Uterus (tissue), 4 donors: ENCODE measurements around the gene NMNAT2. TPM values are rescaled to one million over a fixed set of nuclear protein-coding genes. Genes with fewer than 3 reads are reported as not detected.

Source experiments
- DNase-seq, 2 donors: peaks; one replicate each; pipeline ENCODE4 v3.0.0-alpha.2; 2019 to 2020
- H3K27ac ChIP-seq, 2 donors: fragments of 200-600 bp; sonication (generic); 1 replicate in 1 of 2; 2 replicates in 1 of 2; pipeline ENCODE4 v1.5.1; 2016 to 2018
- H3K27me3 ChIP-seq, 2 donors: fragments of 200-600 bp; sonication (generic); one replicate each; pipeline ENCODE4 v1.5.1; 2018 to 2019; ENCODE audit warnings: control low read depth in 1 of 2
- H3K36me3 ChIP-seq, 2 donors: fragments of 200-600 bp; sonication (generic); one replicate each; pipeline ENCODE4 v1.5.1; 2019; ENCODE audit warnings: control low read depth in 1 of 2
- H3K4me1 ChIP-seq, 2 donors: fragments of 200-600 bp; sonication (generic); one replicate each; pipeline ENCODE4 v1.5.1; 2018 to 2019; ENCODE audit warnings: control low read depth in 1 of 2
- H3K4me3 ChIP-seq, 2 donors: fragments of 200-600 bp; sonication (generic); 1 replicate in 1 of 2; 2 replicates in 1 of 2; pipeline ENCODE4 v1.5.1; 2018 to 2019; ENCODE audit warnings: mild to moderate bottlenecking in 1 of 2
- H3K9me3 ChIP-seq, 2 donors: fragments of 200-600 bp; sonication (generic); one replicate each; pipeline ENCODE4 v1.5.1; 2019; ENCODE audit warnings: control low read depth in 1 of 2
- CTCF ChIP-seq, 4 experiments: fragments of 200-600 bp in 2 of 4; fragments of 450-650 bp in 2 of 4; sonication (generic) in 2 of 4; IDR thresholded peaks; one replicate each; pipeline ENCODE4 v1.5.1; 2016 to 2019; ENCODE audit warnings: antibody characterized with exemption in 4 of 4, mild to moderate bottlenecking in 2 of 4, moderate library complexity in 1 of 4
- POLR2A ChIP-seq, 2 donors: fragments of 450-650 bp; IDR thresholded peaks; one replicate each; pipeline ENCODE4 v1.6.1; 2016; ENCODE audit warnings: antibody characterized with exemption in 2 of 2, mild to moderate bottlenecking in 1 of 2, moderate library complexity in 1 of 2
- intact Hi-C: fragments of 100-400 bp; cut with DNase I; formaldehyde crosslinking; loops from one replicate; pipeline ENCODE4 v1.15.1; 2023; ENCODE audit warnings: low total_unique reads
- total RNA-seq, 4 donors: library from RNA; depleted of rRNA in 3 of 4; stranded (reverse); fragments of >200 nt in 3 of 4; gene quantifications; one replicate each; pipeline versions ENCODE4 v1.1.0 to v1.2.4, GENCODE V29; 2014 to 2023
- donor health status: DM: yes; HTN: yes; CAD: no.

Gene NMNAT2
- total RNA-seq, 4 donors from 2014 or later: 0.85 to 2.8 (median 1.5) TPM; not detected in 1

- no peak for TF ChIP-seq POLR2A (IDR thresholded peaks at IDR 0.05)
- TF ChIP-seq CTCF (IDR thresholded peaks at IDR 0.05): no peak
- DNase-seq: no peak
- H3K27me3 ChIP-seq: no peaks in the 10 kb centered on the region
- no peak overlapping the region for H3K27ac ChIP-seq
- no peaks in the 10 kb centered on the region for H3K9me3 ChIP-seq
- H3K36me3 ChIP-seq: no peaks in the 10 kb centered on the region
- H3K4me1 ChIP-seq: no peaks in the 10 kb centered on the region
- no peak overlapping the region for H3K4me3 ChIP-seq
- intact Hi-C loops: no loop called here
Observed at GRCh38 chr1:183375381-183375780, 42.8 kb downstream of the NMNAT2 start.

- no peak for DNase-seq
- Histone ChIP-seq H3K4me1 (no peaks in the 10 kb centered on the region), H3K27me3 (no peaks in the 10 kb centered on the region), H3K4me3 (no peak overlapping the region), H3K36me3 (no peaks in the 10 kb centered on the region), H3K27ac (no peak overlapping the region), H3K9me3 (no peaks in the 10 kb centered on the region)
- intact Hi-C loops: no loop called here
- TF ChIP-seq POLR2A (IDR thresholded peaks at IDR 0.05) (no peak), CTCF (IDR thresholded peaks at IDR 0.05) (no peak)
Observed at GRCh38 chr1:183374825-183375224, 43.4 kb downstream of the NMNAT2 start.

DNA sequence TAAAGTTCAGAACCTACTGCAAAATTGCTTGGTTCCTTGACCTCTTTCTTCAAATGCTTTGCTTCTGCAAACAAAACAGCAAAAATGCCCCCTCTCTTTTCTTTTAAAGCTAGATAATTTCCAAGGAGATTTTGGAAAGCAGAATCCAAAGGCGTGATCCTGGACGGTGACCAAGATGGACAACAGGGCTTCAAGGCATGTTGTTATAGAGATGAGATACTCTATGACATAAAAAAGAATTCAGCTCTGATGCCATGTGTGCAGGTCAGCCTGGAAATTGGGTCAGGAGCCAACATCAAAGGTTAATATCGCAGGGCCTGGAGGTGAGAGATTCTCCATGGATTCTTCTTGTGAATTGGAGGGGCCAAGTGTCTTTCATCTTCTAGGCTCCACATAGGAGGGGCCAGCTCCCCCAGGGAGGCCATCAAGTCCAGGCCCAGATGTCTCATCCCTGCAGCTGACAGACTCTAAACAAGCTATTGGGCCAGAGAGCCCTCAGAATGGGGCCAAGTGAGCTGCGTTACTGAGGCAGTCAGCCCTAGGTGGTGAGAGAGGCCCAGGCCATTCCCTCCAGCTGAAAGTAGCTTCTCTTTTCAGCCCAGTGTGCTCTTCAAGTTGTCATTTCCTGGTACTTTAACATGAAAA lies 45.5 kb downstream of the NMNAT2 start:
- no peak overlapping the region for H3K27ac ChIP-seq
- intact Hi-C loops: no loop called here
- H3K4me3 ChIP-seq: no peak overlapping the region
- no peaks in the 10 kb centered on the region for H3K36me3 ChIP-seq
- no peaks in the 10 kb centered on the region for H3K4me1 ChIP-seq
- no peaks in the 10 kb centered on the region for H3K27me3 ChIP-seq
- no peak for DNase-seq
- no peaks in the 10 kb centered on the region for H3K9me3 ChIP-seq
- no peak for TF ChIP-seq POLR2A (IDR thresholded peaks at IDR 0.05)
- no peak for TF ChIP-seq CTCF (IDR thresholded peaks at IDR 0.05)

DNA sequence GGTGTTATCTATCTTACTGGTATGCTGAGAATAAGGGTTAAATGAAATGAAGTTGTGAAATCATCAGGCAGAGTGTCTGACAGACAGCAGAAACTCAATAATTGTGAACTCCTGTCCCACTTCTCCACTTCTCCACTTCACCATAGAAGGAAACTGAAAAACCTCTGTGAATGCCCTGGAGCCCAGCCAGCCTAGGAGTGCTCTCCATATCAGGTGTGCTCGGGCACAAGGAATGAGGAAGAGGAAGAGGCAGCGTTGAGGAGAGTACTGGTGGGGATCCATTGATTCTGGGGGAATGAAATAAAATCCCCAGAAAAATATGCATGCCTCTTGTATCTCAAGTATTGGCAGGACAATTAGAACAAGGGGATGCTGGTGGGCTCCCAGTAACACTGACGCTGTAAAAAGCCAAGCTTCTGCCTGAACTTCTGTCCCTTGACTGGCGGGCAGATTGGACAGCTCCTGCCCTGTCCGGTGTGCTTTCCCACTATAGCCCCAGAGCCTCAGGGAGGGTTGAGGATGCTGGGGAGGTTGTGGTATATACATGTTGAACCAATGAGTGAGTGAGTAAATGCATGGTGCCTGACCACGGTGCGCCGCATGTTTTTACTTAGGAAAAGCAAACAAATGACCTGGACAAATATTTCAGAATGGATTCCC lies 47.7 kb downstream of the NMNAT2 start:
- H3K9me3 ChIP-seq: no peaks in the 10 kb centered on the region
- intact Hi-C loops: no loop called here
- H3K27ac ChIP-seq: no peak overlapping the region
- no peaks in the 10 kb centered on the region for H3K4me1 ChIP-seq
- H3K27me3 ChIP-seq: no peaks in the 10 kb centered on the region
- H3K4me3 ChIP-seq: no peak overlapping the region
- TF ChIP-seq CTCF (IDR thresholded peaks at IDR 0.05): no peak
- TF ChIP-seq POLR2A (IDR thresholded peaks at IDR 0.05): no peak
- no peaks in the 10 kb centered on the region for H3K36me3 ChIP-seq
- DNase-seq: no peak

DNA sequence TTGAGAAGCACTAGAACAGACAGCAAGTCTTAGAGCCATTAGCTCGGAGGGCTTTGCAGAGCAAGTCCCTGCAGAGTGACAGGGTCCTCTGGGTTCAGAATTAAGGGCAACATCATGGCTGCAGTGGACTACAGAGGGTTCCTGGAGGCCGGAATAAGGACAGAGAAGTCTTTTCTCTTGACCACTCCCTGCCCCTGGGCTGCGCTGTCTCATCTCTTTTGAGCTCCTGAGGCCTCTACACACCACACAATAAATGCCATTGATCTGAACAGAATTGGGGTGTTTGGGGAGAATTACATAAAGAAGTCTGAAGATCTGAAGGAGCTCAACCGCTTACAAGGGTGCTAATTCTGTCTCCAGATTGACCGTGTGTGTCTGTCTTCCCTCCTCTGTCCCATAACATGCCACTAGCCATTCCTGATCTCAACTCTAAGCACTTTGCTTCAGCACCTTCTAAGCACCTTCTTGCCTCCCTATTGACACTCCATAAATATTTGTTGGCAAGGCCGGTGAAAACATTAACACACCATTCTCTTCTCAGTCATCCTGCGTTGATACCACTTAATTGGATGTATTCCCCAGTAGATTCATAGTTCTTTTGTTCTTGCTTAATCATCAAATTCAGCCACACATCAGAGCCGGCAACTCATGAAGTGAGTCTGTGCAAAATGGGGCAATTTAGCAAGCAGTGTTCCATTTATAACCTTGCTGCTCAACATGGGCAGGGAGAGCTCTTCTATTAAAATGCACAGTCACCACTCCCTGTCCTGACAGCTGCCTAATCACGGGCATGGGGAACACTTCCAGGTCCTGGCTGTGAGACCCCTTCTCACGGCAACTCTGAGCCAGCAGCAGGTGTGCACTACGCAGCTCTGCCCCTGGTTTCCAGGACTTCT lies 49.7 kb downstream of the NMNAT2 start:
- no peak for DNase-seq
- intact Hi-C loops: no loop called here
- Histone ChIP-seq H3K27me3 (no peaks in the 10 kb centered on the region), H3K4me3 (no peak overlapping the region), H3K4me1 (no peaks in the 10 kb centered on the region), H3K36me3 (no peaks in the 10 kb centered on the region), H3K9me3 (no peaks in the 10 kb centered on the region), H3K27ac (no peak overlapping the region)
- no peak for TF ChIP-seq CTCF (IDR thresholded peaks at IDR 0.05)
- TF ChIP-seq POLR2A (IDR thresholded peaks at IDR 0.05): no peak
